NCI-H2227 treated with DMSO at 0.1 percent for 48 hours (cell line): ENCODE data around the gene CSMD2.

Experiments
- DNase-seq: peaks from one replicate; lab custom pipeline; 2025; lab: John Stamatoyannopoulos, UW

CSMD2 gene

DNA sequence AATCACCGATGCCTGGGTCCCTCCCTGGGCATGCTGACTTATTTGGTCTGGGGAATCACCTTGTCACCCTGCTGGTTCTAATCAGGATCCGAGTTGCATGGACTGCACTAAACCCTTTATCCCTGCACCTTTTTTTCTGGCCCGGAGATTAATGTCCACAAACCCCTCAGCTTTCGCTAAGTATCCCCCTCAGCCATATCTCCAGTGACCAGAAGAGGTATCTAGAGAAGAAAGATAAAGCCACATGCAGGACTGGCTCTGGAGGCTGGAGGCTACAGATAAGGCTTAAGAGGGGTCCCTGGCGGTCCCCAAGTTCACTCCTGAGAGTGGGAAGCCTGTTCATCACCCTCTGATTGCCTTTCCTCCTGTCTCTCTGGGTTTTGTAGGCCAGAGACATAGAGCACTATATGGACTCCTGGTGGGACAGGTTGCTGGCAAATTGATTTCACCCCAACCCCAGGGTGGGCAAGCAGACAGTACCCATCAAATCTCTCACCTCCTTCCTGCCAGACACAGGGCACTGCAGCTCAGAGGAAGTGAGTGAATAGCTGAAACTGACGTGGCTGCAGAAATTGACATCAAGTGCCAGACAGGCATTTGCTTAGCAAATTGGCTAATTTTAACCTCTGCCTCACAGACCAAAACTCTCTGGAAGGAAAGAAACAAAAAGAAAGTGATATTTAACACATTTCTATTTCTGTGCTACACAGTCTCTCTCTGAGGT, 262.4 kb downstream of the CSMD2 start:
- DNase-seq: no peak

- no peak for DNase-seq
Observed at GRCh38 chr1:33899746-33900145, 265.3 kb downstream of the CSMD2 start.

GRCh38 chr1:33898881-33899280, 266.1 kb downstream of the CSMD2 start:
- DNase-seq: no peak

GRCh38 chr1:33898406-33898805, 266.6 kb downstream of the CSMD2 start:
- DNase-seq: no peak

DNA sequence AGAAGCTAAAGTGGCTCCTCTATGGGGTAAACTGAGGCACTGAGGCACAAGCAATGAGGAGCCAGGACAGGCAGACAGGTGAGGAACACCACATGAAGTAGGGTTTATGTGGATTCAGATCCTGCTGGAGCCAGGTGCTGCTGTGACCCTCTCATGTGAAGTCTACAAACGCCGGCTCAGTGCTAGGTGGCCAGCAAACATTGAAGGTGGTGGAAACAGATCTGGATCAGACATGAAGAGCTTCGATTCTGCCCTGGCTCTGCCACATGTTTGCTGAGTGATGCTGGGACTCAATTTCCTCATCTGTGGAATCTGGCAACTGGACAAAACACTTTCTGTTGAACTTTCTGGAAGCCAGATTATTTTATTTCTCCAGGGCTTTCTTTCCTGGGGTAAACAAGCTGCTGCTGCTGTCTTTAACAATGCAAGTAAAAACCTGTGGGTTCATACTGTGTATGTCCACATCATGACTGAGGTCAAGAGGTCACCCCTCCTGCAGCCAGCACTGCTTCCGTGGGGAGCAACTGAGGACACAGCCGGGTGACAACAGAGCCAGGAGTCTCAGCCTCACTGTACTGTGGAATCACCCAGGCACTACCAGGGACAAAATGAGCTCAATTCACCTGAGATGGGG, 267.8 kb downstream of the CSMD2 start:
- no peak for DNase-seq

- DNase-seq: no peak
Observed at GRCh38 chr1:33895976-33896375, 269.1 kb downstream of the CSMD2 start.

DNA sequence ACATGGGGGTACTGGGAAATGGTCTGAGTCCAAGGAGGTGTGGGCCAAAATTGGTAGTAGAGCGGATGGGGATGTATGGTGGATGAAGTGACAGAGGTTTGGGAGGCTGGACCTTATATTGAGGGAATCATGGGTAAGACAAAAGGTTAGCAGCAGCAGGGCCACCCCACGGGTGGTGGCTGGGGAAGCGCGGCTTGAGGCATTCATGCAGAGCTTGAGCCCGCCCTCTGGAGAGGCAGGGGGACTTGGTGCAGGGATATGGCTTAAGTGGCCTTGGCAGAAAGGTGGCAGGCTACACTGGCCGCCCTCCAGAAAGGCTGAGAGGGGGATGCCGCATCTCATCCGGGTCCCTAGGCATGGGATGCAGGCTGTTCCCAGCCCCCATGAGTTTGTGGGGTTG, 269.6 kb downstream of the CSMD2 start:
- DNase-seq: no peak

DNA sequence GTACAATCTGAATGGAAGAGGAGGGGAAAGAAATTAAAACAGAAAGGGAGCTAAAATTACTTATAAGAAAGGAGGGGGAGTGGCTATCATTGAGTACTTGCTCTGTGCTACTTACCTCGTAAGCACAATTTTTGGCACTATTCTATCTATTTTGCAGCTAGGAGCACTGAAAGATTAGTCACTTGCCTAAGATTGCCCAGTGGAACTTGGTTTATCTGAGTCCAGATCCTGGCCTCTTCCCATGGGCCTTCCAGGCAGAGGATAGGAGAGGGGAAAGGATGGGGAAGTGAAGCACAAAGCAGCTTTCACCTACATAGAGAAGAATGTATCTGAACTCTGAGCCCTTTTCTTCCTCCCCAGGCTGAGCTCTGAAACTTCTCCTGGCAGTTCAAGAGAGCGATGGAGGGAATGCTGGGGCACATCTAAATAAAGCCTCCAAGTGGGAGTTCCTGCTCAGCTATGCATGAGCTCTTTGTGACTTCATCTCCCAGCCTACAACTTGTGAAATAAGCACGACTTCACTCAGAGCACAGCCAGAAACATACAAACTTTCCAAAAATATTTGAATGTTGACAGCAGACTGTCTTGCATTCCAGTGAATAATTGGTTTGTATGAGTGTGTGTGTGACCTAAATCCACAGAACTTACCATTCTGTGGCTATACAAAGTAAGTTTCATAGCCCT, 271.7 kb downstream of the CSMD2 start:
- no peak for DNase-seq

- DNase-seq: no peak
Observed at GRCh38 chr1:33886496-33886895, 278.5 kb downstream of the CSMD2 start.

- DNase-seq: no peak
Observed at GRCh38 chr1:33880305-33880704, 284.7 kb downstream of the CSMD2 start.

- DNase-seq: no peak
Observed at GRCh38 chr1:33878392-33878791, 286.6 kb downstream of the CSMD2 start.

DNA sequence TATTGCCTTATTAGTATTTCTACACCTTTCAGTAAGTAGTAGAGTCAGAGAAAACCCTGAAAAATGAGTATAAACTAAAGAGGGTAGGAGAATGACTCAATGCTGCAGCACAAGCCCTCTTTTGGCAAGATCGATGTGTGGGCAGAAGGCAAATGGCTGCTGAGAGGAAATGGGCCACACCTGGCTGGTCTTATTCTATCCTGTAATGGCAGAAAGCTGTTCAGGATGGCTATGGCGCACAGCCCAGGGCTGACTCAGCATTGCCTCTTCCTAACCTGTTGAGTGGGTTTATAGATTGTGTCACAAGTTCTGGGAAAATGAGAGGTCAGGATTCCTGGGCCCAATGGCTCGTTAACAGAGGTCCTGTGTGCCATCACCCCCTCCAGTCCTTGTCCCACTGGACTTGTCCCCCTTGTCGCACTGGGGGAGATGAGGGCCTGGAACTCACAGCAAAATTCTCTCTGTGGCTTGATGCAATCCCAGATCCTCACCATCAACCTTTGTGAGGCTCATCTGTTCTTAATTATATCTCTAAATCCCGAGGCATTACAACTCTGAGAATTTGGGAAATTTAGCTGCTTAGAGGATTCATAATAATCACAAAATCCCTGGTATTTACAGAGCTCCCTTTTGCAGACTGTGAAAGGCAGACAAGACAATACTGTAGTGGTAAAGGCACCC, 287.9 kb downstream of the CSMD2 start:
- DNase-seq: no peak

DNA sequence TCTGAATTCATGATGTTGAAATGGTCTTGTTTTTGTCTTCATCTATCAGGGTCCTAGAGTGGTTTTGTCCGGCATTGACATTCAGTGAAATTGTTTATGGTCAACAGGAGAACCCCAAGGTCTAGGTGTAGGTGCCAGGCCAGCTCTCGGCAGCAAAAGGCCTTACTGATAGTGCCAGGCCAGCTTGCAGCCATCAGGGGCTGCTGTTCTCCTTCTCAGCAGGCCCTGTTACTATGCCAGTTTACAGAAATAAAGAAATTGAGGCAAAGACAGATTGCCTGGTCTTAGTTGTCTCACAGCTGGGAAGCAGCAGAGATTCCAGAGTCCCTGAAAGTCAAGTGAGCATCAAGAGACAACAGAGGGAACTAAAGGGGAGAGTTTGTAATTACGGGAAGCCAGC, 289.2 kb downstream of the CSMD2 start:
- DNase-seq: no peak

DNA sequence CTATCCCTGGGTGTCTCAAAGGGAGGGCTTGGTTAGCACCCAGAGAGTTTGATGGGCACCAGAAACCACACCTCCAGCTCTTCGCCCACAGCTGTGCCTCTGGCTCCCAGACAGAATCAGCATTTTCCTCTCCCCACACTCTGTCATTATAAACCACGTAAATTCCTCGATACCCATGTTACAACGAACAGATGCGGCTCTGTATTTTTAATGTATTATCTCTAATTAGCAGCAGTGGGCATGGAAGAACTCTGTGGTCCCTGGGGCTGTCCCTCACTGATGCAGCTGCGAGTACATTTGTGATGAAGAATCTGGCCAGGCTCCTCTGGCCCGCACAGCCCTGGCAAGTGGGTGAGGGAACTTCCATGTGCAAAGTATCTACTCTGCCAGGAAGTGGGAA, 290.4 kb downstream of the CSMD2 start:
- DNase-seq: no peak

DNA sequence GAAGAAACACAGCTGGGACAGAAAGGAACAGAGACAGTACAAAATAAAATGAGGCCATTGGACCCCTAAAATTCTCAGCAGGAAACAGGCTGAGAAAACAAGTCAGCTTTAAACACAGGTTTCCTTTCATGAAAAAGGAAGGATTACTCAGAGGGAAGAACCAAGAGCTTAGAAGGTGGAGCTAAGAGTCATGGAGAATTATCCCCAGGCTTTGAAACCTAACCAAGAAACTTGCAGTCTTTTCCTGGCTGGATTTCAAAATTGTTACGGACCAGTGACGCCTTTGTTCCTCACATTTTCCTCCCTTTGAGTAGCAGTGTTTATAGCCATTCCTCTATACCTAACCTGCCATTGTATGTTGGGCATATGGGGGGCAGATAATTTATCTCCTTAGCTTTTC, 292.3 kb downstream of the CSMD2 start:
- DNase-seq: no peak

- DNase-seq: no peak
Observed at GRCh38 chr1:33872275-33872674, 292.8 kb downstream of the CSMD2 start.

- DNase-seq: no peak
Observed at GRCh38 chr1:33867684-33868083, 297.3 kb downstream of the CSMD2 start.

GRCh38 chr1:33866281-33866680, 298.7 kb downstream of the CSMD2 start:
- no peak for DNase-seq

DNA sequence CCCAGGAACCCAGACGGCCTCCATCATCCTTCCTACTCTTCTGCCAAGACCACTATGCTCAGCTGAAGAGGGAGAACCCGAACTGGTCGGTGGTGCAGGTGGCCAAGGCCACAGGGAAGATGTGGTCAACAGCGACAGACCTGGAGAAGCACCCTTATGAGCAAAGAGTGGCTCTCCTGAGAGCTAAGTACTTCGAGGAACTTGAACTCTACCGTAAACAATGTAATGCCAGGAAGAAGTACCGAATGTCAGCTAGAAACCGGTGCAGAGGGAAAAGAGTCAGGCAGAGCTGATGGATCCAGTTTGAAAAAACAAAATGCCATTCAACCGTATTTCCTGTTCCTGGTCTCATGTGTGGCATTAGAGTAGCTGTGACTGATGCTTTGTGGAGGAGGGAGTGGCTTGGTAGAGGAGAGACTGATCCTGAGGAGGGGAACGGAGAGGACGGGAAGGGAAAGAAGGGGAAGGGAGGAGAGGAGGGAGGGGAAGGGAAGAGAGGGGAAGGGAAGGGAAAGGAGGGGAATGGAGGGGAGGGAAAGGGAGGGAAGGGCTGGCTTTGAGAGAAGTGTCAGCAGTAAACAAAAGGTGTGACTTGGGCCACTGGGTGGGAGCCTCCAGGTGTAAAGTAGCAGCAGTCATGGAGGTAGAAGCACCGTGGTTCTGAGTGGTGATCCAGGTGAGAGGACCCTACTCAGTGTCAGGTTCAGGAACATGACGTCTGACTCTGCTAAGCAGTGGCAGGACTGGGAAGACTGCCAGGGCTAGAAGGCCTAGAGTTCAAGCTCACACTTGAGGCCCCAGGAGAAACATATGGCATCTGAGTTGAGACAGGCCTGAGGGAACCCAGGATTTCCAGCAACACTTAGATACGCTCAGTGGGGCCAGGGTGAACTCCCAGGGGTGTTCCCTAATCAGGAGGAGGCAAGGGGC, 300.3 kb downstream of the CSMD2 start:
- no peak for DNase-seq

GRCh38 chr1:33863779-33864178, 301.3 kb downstream of the CSMD2 start, which contains the start of gene HMGB4:
Gene HMGB4 (plus strand): TSS chr1:33864079. CDS start chr1:33864192, 113 bp downstream.
- DNase-seq: no peak

DNA sequence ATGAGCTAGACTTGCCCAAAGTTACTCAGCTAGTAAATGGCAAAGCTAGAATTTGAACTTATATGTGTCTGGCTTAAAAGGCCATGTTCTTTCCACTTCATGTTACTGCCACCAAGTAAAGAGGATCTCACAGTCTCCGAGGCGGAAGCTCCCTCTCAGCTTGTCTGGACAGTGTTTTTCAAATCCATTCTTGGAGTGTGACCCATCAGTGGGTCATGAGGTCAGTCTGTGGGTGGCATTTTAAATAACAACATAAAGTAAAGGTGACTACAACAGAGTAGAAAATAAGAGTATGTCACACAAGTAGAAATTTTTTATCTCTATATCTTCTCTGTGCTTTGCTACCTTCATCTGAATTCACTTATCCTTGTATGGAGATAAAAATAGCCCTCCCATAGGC, 304.4 kb downstream of the CSMD2 start:
- no peak for DNase-seq

DNA sequence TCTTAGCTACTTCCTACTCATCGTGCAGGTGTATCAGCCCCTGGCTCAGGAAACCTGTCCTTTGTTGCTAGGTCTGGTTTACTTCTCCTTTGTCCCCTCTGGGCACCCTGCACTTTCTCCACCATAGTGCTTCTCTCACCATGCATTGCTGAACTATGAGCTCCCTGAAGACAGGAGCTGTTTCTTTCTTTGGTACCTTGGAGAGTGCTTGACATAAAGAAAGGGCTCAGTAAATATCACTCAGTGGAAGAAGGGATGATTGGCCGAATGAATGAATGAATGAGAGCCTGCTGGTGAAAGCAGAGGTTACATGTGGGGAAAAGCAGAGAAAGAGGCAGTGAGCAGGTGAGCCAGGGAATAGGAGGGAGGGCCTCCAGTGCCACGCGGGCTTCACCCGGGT, 310.9 kb downstream of the CSMD2 start:
- no peak for DNase-seq
